Measurements from ENCODE around the gene MPHOSPH9. TPM values are rescaled to one million over a fixed set of nuclear protein-coding genes. Genes with fewer than 3 reads are reported as not detected.

MPHOSPH9 gene
- total and polyA plus RNA-seq, 2 of the 13 experiments (the other 11 are each of a cell fraction or from before 2014, with no cell fraction given): 20.3 to 63.4 TPM

GRCh38 chr12:123140676-123141614 lies 92.0 kb downstream of the MPHOSPH9 start:
- WGBS (ENCODE audit: low lambda C conversion rate): 0% methylated on average over 2 of the region's 6 CpGs
- ATAC-seq: peak; percentile 76
- BruUV-seq (replicated peaks): TSS peak; percentile 55
- Histone ChIP-seq H2AFZ (ENCODE audit: low read length) (no peak overlapping the region), H3K4me1 (ENCODE audit: insufficient read depth, low read length) (peaks cover 71% of the 10 kb centered on the region), H3K79me2 (ENCODE audit: insufficient read depth, low read length) (peaks cover 45% of the 10 kb centered on the region), H3K9me3 (ENCODE audit: low read length) (no peaks in the 10 kb centered on the region), H3K4me3 (replicated peaks in 1 of 3; ENCODE audit: insufficient read depth in 1 of 3, low read depth in 2 of 3, low read length in 3 of 3) (peak overlapping the region; percentile 43 to 71 (median 46); a peak in 5 of 6 replicates), H3K27ac (ENCODE audit: extremely low read length, insufficient read depth, low read length) (peak overlapping the region; percentile 97), H3K27me3 (ENCODE audit: control insufficient read depth in 1 of 2, insufficient read depth in 2 of 2, low read length in 2 of 2) (no peaks in the 10 kb centered on the region), H3K4me2 (ENCODE audit: low read depth, low read length) (peak overlapping the region; percentile 94), H3K36me3 (replicated peaks in 1 of 2; ENCODE audit: control insufficient read depth in 1 of 2, insufficient read depth in 2 of 2, low read length in 2 of 2) (peaks cover 0 to 3% of the 10 kb centered on the region in 2 experiments; a peak in 3 of 5 replicates), H3K9ac (ENCODE audit: insufficient read depth, low read depth, low read length) (peak overlapping the region; percentile 77), H4K20me1 (ENCODE audit: insufficient read depth, low read length) (no peaks in the 10 kb centered on the region)
- intact Hi-C loops (cut with micrococcal nuclease; ENCODE audit: unreplicated experiment) (loop anchor here (5.0 kb wide), 1 partner anchor 49 kb away; no protein-coding TSS in a partner anchor), in situ Hi-C loops (cut with HindIII; ENCODE audit: extremely low pct_ligation_motif_present, low pct_unique_long_range_greater_than_20kb) (no loop called here)
- FAIRE-seq: peak; percentile 90
- ChIA-PET POLR2A (interaction anchor here (0.8 to 4.2 kb wide), 14 partner anchors 9 to 224 kb away, joined by 3 to 34 read pairs (median 6); partner anchors contain the start of genes MPHOSPH9 and MTRFR), CTCF (ENCODE audit: low intra/inter-chr PET ratio, low total read pairs) (no interaction called here)
- peak; percentile 81 for DNase-seq (ENCODE audit: low spot score)
- TF ChIP-seq ZSCAN5A (CRISPR knock-in tag; IDR thresholded peaks at IDR 0.05; ENCODE audit: borderline replicate concordance) (0 out of 2 replicates have a peak, but pooled peaks have one; percentile 41), ZNF878 (CRISPR knock-in tag; IDR thresholded peaks at IDR 0.05) (0 out of 2 replicates have a peak, but pooled peaks have one; percentile 8), ELF3 (CRISPR knock-in tag; IDR thresholded peaks at IDR 0.05) (peak; percentile 82), CREM (IDR thresholded peaks at IDR 0.05) (0 out of 2 replicates have a peak, but pooled peaks have one; percentile 11), CREM (CRISPR knock-in tag; IDR thresholded peaks at IDR 0.05) (no peak), ZNF782 (CRISPR knock-in tag; IDR thresholded peaks at IDR 0.05; ENCODE audit: borderline replicate concordance) (no peak), ZFX (CRISPR knock-in tag; IDR thresholded peaks at IDR 0.05; ENCODE audit: low read depth) (peak; percentile 72), PAXIP1 (CRISPR knock-in tag; conservative IDR thresholded peaks at IDR 0.05) (peak; percentile 74), ZNF18 (CRISPR knock-in tag; IDR thresholded peaks at IDR 0.05; ENCODE audit: insufficient replicate concordance) (peak; percentile 39), HNF4G (IDR thresholded peaks at IDR 0.05; ENCODE audit: borderline replicate concordance, low read depth, low read length) (0 out of 2 replicates have a peak, but pooled peaks have one; percentile 25), HNF4G (CRISPR knock-in tag; IDR thresholded peaks at IDR 0.05; ENCODE audit: borderline replicate concordance, low read depth) (no peak), PATZ1 (CRISPR knock-in tag; IDR thresholded peaks at IDR 0.05) (0 out of 2 replicates have a peak, but pooled peaks have one; percentile 18), MIER2 (CRISPR knock-in tag; IDR thresholded peaks at IDR 0.05) (no peak)
